ENCODE data around the gene WDR4. TPM values are rescaled to one million over a fixed set of nuclear protein-coding genes. Genes with fewer than 3 reads are reported as not detected.

Gene WDR4
- total RNA-seq, 6 experiments from 2014 or later, result 18.5 to 27.6 (median 20.9) TPM

- Mint-ChIP-seq H3K4me3 (no peak overlapping the region), H3K27ac (no peak overlapping the region; the same call in 1 of the 2 replicates), H3K4me1 (ENCODE audit: low read depth) (0 out of 2 replicates have a peak, but pooled peaks cover 5% of the 10 kb centered on the region), H3K36me3 (ENCODE audit: low read depth) (peaks cover 12% of the 10 kb centered on the region), H3K9me3 (no peaks in the 10 kb centered on the region), H3K27me3 (ENCODE audit: insufficient read depth) (no peaks in the 10 kb centered on the region)
- DNase-seq, result no peak
- TF ChIP-seq CTCF (IDR thresholded peaks at IDR 0.05), result no peak
Measured at GRCh38 chr21:42868196-42868595, 11.1 kb downstream of the WDR4 start.

- H3K36me3 Mint-ChIP-seq (ENCODE audit: low read depth), result peaks cover 14% of the 10 kb centered on the region
- no peak overlapping the region for H3K4me3 Mint-ChIP-seq
- 0 out of 2 replicates have a peak, but pooled peaks cover 5% of the 10 kb centered on the region for H3K4me1 Mint-ChIP-seq (ENCODE audit: low read depth)
- no peak for DNase-seq
- H3K9me3 Mint-ChIP-seq, result no peaks in the 10 kb centered on the region
- no peak overlapping the region for H3K27ac Mint-ChIP-seq
- TF ChIP-seq CTCF (IDR thresholded peaks at IDR 0.05), result no peak
- peaks cover 5% of the 10 kb centered on the region for H3K27me3 Mint-ChIP-seq (ENCODE audit: insufficient read depth)
Measured at GRCh38 chr21:42865776-42866160, 13.6 kb downstream of the WDR4 start.

GRCh38 chr21:42864815-42865775, 14.2 kb downstream of the WDR4 start:
- TF ChIP-seq CTCF (IDR thresholded peaks at IDR 0.05), result no peak
- DNase-seq, result no peak
- H3K9me3 Mint-ChIP-seq, result no peaks in the 10 kb centered on the region
- peaks cover 14% of the 10 kb centered on the region for H3K36me3 Mint-ChIP-seq (ENCODE audit: low read depth)
- H3K27ac Mint-ChIP-seq, result no peak overlapping the region; the same call in 1 of the 2 replicates
- H3K4me1 Mint-ChIP-seq (ENCODE audit: low read depth), result 0 out of 2 replicates have a peak, but pooled peaks cover 5% of the 10 kb centered on the region
- no peak overlapping the region for H3K4me3 Mint-ChIP-seq
- H3K27me3 Mint-ChIP-seq (ENCODE audit: insufficient read depth), result peaks cover 5% of the 10 kb centered on the region

- Mint-ChIP-seq H3K4me1 (ENCODE audit: low read depth) (0 out of 2 replicates have a peak, but pooled peaks cover 5% of the 10 kb centered on the region), H3K27me3 (ENCODE audit: insufficient read depth) (peaks cover 5% of the 10 kb centered on the region), H3K36me3 (ENCODE audit: low read depth) (peaks cover 13% of the 10 kb centered on the region), H3K9me3 (no peaks in the 10 kb centered on the region), H3K27ac (no peak overlapping the region), H3K4me3 (no peak overlapping the region)
- no peak for DNase-seq
- TF ChIP-seq CTCF (IDR thresholded peaks at IDR 0.05), result no peak
Measured at GRCh38 chr21:42864286-42864685, 15.1 kb downstream of the WDR4 start.

GRCh38 chr21:42863504-42863870, 15.9 kb downstream of the WDR4 start:
- H3K27ac Mint-ChIP-seq, result no peak overlapping the region
- H3K27me3 Mint-ChIP-seq (ENCODE audit: insufficient read depth), result peaks cover 5% of the 10 kb centered on the region
- TF ChIP-seq CTCF (IDR thresholded peaks at IDR 0.05), result no peak
- no peak for DNase-seq
- peaks cover 15% of the 10 kb centered on the region for H3K36me3 Mint-ChIP-seq (ENCODE audit: low read depth)
- 0 out of 2 replicates have a peak, but pooled peaks cover 5% of the 10 kb centered on the region for H3K4me1 Mint-ChIP-seq (ENCODE audit: low read depth)
- no peak overlapping the region for H3K4me3 Mint-ChIP-seq
- H3K9me3 Mint-ChIP-seq, result no peaks in the 10 kb centered on the region
